Measurements from ENCODE around the gene TYMP.
"Not testable (repeated sequence)": the region's sequence is repeated elsewhere in the genome, so short reads cannot be mapped to it uniquely, and the experiment has no call there.

The TYMP gene

GRCh38 chr22:50523806-50524675 is 5.8 kb downstream of the TYMP start:
- no peak for DNase-seq

- DNase-seq = no peak
Measured at GRCh38 chr22:50523458-50523805, 6.4 kb downstream of the TYMP start.

GRCh38 chr22:50522806-50523438 is 6.9 kb downstream of the TYMP start:
- DNase-seq = no peak

DNA sequence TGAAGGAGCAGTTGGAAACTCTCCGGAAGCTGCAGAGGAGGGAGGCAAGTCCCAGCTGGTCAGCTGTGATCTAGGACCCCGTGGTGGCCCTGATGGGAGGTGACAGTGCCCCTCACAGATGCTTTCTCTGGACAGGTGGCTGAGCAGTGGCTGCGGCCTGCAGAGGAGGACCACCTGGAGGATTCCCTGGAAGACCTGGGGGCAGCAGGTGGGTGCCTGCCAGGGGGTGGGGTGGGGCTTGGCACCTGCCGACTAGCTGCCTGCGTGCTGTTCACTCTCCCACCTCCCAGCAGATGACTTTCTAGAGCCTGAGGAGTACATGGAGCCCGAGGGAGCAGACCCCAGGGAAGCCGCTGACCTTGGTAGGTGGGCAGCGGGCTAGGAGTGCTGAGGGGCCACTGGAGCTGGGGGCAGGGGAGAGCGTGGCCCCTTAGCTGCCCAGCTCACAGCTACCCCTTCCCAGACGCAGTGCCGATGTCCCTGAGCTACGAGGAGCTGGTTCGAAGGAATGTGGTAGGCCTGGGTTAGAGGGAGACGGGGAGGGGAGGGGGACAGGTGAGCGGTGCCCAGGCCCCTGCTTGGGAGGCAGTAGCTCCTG is 7.5 kb downstream of the TYMP start:
- no peak for DNase-seq

GRCh38 chr22:50521710-50522109 is 8.1 kb downstream of the TYMP start:
- no peak for DNase-seq

GRCh38 chr22:50520826-50521453 is 8.9 kb downstream of the TYMP start:
- no peak for DNase-seq

DNA sequence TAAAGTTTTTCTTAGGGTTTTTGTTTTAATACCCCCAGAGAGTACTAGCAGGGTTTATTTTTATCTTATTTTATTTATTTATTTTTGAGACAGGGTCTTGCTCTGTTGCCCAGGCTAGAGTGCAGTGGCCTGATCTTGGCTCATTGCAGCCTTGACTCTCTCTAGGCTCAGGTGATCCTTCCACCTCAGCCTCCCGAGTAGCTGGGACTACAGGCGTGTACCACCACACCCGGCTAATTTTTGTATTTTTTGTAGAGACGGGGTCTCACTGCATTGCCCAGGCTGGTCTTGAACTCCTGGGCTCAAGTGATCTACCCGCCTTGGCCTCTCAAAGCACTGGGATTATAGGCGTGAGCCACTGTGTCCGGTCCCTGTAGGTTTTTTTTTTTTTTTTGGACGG is 9.6 kb downstream of the TYMP start:
- DNase-seq = not testable (repeated sequence)

DNA sequence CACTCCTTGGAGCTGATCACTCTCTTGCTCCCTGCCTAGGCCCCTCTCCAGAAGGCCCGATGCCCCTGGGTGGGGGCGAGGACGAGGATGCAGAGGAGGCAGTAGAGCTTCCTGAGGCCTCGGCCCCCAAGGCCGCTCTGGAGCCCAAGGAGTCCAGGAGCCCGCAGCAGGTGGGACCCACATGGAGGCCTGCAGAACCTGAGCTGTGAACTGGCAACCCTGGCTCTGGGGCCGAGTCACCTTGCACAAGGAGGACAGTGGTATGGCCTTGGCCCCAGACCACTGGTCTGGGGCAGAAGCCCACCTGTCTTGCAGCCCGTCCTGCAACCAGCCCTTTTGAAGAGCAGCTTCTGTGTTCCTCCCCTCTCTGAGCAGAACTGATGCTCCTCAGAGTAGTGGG is 10.7 kb downstream of the TYMP start:
- no peak for DNase-seq

GRCh38 chr22:50518606-50519005 is 11.2 kb downstream of the TYMP start:
- DNase-seq = no peak

- no peak for DNase-seq
Measured at GRCh38 chr22:50517495-50518260, 12.1 kb downstream of the TYMP start.

DNA sequence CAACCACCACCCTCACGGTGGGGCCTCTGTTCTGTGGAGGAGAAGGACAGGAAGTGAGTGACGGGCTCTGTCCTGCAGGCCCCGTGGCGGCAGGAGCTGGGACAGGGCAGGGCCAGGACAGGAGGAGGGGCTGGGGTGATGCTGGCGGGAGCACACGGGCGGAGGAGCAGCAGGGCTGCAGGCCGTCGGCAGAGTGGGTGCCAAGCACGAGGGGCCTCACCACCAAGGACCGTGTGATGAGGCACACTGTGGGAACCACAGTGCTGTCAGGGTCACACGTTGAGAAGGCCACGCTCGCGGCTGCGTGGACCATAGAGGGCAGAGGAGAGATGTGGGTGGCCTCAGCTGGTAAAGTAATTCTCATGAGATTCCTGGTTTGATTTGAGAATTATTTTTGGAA is 12.9 kb downstream of the TYMP start:
- DNase-seq = no peak

GRCh38 chr22:50516068-50516467 is 13.7 kb downstream of the TYMP start:
- DNase-seq = no peak

- no peak for DNase-seq
Measured at GRCh38 chr22:50513175-50513574, 16.6 kb downstream of the TYMP start.

DNA sequence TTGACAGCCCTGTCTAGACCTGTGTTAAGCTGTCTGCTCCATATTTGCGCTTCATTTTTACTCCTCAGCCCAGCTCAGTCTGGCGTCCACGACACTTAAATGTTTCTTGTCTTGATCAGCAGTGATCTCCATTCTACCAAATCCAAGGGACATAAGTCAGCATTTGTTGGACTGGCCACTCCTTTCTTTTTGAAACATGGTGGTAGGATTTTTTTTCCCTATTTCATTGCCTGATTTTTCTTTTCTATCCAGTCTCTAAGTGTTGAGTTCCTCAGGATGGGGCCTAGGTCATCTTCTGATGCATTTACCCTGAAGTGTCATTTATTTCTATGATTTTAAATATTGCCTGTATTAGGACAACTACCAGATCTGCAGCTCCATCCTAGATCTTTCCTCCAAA is 20.9 kb downstream of the TYMP start:
- DNase-seq = no peak

GRCh38 chr22:50507991-50508884 is 21.6 kb downstream of the TYMP start, which contains the start of gene NCAPH2:
Gene NCAPH2, plus strand, starts transcription at chr22:50508224. Its CDS starts 114 bp downstream, at chr22:50508338.
- DNase-seq = peak; percentile 99

DNA sequence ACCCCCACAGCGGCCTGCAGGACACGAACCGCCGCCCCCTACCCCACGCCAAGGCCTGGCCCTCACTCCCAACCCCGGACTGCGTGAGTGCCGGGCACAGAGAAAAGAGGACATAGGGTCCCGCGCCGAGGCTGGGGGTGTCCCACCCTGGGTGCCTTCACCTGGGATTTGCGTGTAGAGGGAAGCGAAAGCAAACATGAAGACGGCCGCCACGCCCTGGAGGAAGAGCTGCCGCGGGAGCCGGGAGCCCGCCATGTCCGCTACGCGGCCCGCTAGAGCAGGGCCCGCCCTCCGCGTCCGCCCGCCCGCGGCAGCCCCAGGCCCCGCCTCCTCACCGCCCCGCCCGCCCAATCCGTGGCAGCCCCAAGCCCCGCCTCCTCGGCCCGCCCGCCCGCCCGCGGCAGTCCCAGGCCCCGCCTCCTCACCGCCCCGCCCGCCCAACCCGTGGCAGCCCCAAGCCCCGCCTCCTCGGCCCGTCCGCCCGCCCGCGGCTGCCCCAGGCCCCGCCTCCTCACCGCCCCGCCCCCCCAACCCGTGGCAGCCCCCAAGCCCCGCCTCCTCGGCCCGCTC is 22.3 kb downstream of the TYMP start, which contains the start of gene LMF2:
Gene LMF2, minus strand, starts transcription at position 282 of the 570 bp plus-strand sequence. Its CDS starts 27 bp downstream, at position 255.
- DNase-seq = no peak

DNA sequence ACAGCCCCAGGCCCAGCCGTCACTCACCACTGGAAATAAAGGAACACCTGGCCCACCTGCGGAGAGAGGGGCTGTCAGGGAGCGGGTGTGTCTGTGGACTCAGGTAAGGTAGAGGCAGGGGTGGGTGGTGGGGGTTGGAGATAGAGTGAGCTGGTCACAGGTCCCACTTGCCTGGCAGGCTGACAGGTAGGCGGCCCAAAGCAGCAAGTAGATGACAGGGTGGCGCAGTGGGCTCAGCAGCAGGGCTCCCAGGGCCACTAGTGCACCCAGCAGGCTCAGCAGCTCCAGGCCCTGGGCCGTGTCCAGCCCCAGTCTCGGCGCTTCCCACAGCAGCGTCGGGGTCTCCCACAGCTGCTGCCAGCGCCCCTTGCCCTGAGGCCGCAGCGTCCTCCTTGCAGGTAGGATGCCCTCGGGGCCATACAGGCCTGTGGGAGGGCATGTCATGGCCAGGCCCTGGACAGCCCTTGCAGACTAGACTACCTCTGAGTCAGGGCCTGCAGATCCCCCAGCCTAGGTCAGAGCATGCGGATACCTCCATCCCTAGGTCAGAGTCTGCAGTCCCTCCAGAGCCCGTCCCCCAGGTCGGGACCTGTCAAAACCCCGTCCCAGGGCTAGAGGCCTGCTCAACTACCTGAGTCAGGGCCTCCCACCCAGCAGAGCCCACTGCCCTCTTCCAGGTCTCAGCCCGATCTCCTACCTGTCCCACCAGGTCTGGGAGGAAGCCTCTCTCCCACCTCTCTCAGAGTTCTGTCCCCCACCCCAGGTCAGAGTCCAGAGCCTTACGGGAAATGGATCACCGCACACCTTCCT is 23.0 kb downstream of the TYMP start:
- DNase-seq = no peak

DNA sequence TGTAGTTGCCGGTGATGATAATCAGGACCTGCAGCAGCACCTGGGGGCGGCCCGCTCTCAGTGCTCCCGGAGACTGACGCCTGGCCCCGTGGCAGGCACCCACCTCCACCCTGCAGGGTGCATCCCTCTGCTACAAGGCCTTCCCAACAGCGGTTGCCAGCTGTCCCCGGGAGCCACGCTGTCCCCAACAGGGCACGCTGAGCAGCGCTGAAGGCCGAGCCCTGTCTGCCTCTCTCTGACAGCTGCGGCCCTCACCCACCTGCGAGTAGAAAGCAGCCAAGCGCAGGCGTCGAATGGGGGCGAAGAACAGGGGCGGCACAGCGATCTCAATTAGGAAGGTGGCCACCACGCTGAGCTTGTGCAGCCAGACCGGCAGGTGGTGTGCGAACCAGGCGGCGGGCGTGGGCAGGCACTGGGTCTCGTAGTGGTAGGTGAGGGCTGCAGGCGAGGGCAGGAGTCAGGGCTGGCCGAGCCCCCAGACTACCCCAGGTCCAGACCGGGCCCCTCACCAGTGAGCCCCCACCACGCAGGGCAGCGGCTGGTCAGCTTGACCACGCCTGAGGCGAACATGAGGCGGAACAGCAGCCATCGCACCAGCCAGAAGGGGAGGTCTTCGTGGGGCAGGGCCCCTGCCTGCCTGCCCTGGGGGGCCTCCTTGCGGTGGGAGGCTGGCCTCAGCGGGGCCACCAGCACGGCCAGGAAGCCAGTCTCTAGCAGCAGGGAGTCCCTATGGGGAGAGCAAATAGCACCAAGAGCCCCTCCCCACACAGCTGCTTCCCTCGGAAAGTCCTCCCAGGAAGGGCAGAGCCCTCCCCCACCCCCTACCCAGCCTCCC is 23.8 kb downstream of the TYMP start:
- no peak for DNase-seq

GRCh38 chr22:50505276-50505775 is 24.5 kb downstream of the TYMP start:
- DNase-seq = no peak

Data from femur (tissue), 1 donor.